HepG2 (cell line): ENCODE results near the gene ACAT1. TPM values are rescaled to one million over a fixed set of nuclear protein-coding genes. Genes with fewer than 3 reads are reported as not detected.

Source experiments
- ATAC-seq: fragments of 200-7000 bp; cut with Tn5 transposase; 3 replicates; pipeline ENCODE4 v1.9.1; 2020; ENCODE audit warnings: mild to moderate bottlenecking, moderate library complexity
- BruUV-seq: library from RNA; stranded (reverse); fragments of 400-500 nt; replicated peaks from 2 replicates; lab custom pipeline; 2021; lab: Mats Ljungman, UMichigan
- CTCF ChIA-PET: fragments of 300-600 bp; formaldehyde crosslinking; extraction: SDS; loops from one replicate; lab custom pipeline; 2021; ENCODE audit warnings: low total read pairs, inconsistent platforms, low intra/inter-chr PET ratio; lab: Yijun Ruan, JAX
- POLR2A ChIA-PET: fragments of 350-600 bp; sonication (Branson Sonifier 250); formaldehyde crosslinking; loops from one replicate; lab custom pipeline; 2020; ENCODE audit warnings: antibody characterized with exemption, inconsistent platforms; lab: Yijun Ruan, JAX
- DNase-seq: peaks from one replicate; pipeline ENCODE4 v3.0.0-alpha.2; 2015; ENCODE audit warnings: low spot score
- FAIRE-seq: peaks from 3 replicates; lab custom pipeline; 2011; peaks lifted over from hg19 to GRCh38; lab: Jason Lieb, UNC
- H2AFZ ChIP-seq: one replicate; pipeline ENCODE4 v1.6.1; 2011; ENCODE audit warnings: low read length, inconsistent platforms
- H3K27ac ChIP-seq: fragments of 300-600 bp; 3 replicates; pipeline ENCODE4 v1.8.0; 2011; ENCODE audit warnings: mixed run types, mild to moderate bottlenecking, mixed read lengths, low read length, inconsistent platforms; ENCODE audit not compliant: insufficient read depth; ENCODE audit errors: extremely low read length
- H3K27me3 ChIP-seq, 2 experiments: fragments of 200-600 bp in 1 of 2; 2 replicates in 1 of 2; 3 replicates in 1 of 2; pipeline versions ENCODE4 v1.6.0 to v1.8.0; 2011; ENCODE audit warnings: low read length in 2 of 2, mild to moderate bottlenecking in 2 of 2, moderate library complexity in 2 of 2, inconsistent platforms in 1 of 2; ENCODE audit not compliant: insufficient read depth in 2 of 2, control insufficient read depth in 1 of 2
- H3K36me3 ChIP-seq, 2 experiments: fragments of 200-600 bp in 1 of 2; replicated peaks in 1 of 2; 2 replicates in 1 of 2; 3 replicates in 1 of 2; pipeline versions ENCODE4 v1.5.1 to v1.8.0; 2011; ENCODE audit warnings: low read length in 2 of 2, inconsistent platforms in 1 of 2; ENCODE audit not compliant: insufficient read depth in 2 of 2, control insufficient read depth in 1 of 2
- H3K4me1 ChIP-seq: 2 replicates; pipeline ENCODE4 v1.5.1; 2012; ENCODE audit warnings: low read length, inconsistent platforms; ENCODE audit not compliant: insufficient read depth
- H3K4me2 ChIP-seq: 2 replicates; pipeline ENCODE4 v1.6.0; 2011; ENCODE audit warnings: low read depth, low read length, inconsistent platforms
- H3K4me3 ChIP-seq, 3 experiments: fragments of 200-600 bp in 1 of 3; sonication (generic), shearing (Covaris generic) in 1 of 3; replicated peaks in 1 of 3; 2 replicates each; pipeline ENCODE4 v1.5.1; 2011 to 2016; ENCODE audit warnings: low read length in 3 of 3, inconsistent platforms in 2 of 3, low read depth in 2 of 3, mild to moderate bottlenecking in 2 of 3, control low read depth in 1 of 3, mixed read lengths in 1 of 3; ENCODE audit not compliant: insufficient read depth in 1 of 3
- H3K79me2 ChIP-seq: one replicate; pipeline ENCODE4 v1.6.1; 2011; ENCODE audit warnings: low read length, inconsistent platforms; ENCODE audit not compliant: insufficient read depth
- H3K9ac ChIP-seq: 2 replicates; pipeline ENCODE4 v1.6.0; 2011; ENCODE audit warnings: mild to moderate bottlenecking, low read depth, low read length, inconsistent platforms; ENCODE audit not compliant: insufficient read depth
- H3K9me3 ChIP-seq: 2 replicates; pipeline ENCODE4 v1.5.1; 2012; ENCODE audit warnings: mild to moderate bottlenecking, low read length
- H4K20me1 ChIP-seq: 2 replicates; pipeline ENCODE4 v1.6.0; 2011; ENCODE audit warnings: inconsistent platforms, mild to moderate bottlenecking, low read length, moderate library complexity; ENCODE audit not compliant: insufficient read depth
- ATAD3A ChIP-seq: sonication (generic); formaldehyde crosslinking; IDR thresholded peaks from 2 replicates; pipeline ENCODE4 v1.4.0; 2020; ENCODE audit warnings: missing genetic modification reagents
- CAMTA2 ChIP-seq: sonication (generic); formaldehyde crosslinking; IDR thresholded peaks from 2 replicates; pipeline ENCODE4 v1.4.0; 2020; ENCODE audit warnings: mild to moderate bottlenecking, missing genetic modification reagents, borderline replicate concordance
- CEBPB ChIP-seq: IDR thresholded peaks from 2 replicates; pipeline ENCODE4 v1.6.1; 2011; ENCODE audit warnings: low read depth, low read length, improper control_type of control experiment, borderline replicate concordance
- ELF3 ChIP-seq: IDR thresholded peaks from 2 replicates; pipeline ENCODE4 v1.6.1; 2016; ENCODE audit warnings: missing genetic modification reagents, missing compliant biosample characterization
- GFI1 ChIP-seq: sonication (generic); formaldehyde crosslinking; IDR thresholded peaks from 2 replicates; pipeline ENCODE4 v1.5.0; 2020; ENCODE audit warnings: missing genetic modification reagents, mild to moderate bottlenecking, borderline replicate concordance
- HNF4A ChIP-seq: sonication (generic); formaldehyde crosslinking; IDR thresholded peaks from 2 replicates; pipeline ENCODE4 v1.4.0; 2020; ENCODE audit warnings: missing genetic modification reagents
- HNRNPK ChIP-seq: fragments of 200-400 bp; formaldehyde crosslinking; IDR thresholded peaks from 2 replicates; pipeline ENCODE4 v1.6.1; 2018; ENCODE audit warnings: low read length, low read depth, moderate library complexity, mild to moderate bottlenecking; ENCODE audit not compliant: poor library complexity, severe bottlenecking
- MTF2 ChIP-seq: sonication (generic); formaldehyde crosslinking; IDR thresholded peaks from 2 replicates; pipeline ENCODE4 v1.5.0; 2020; ENCODE audit warnings: missing genetic modification reagents, borderline replicate concordance
- TBP ChIP-seq: sonication (generic); formaldehyde crosslinking; IDR thresholded peaks from 2 replicates; pipeline ENCODE4 v1.5.0; 2020; ENCODE audit warnings: missing genetic modification reagents
- XBP1 ChIP-seq: sonication (generic); formaldehyde crosslinking; IDR thresholded peaks from 2 replicates; pipeline ENCODE4 v1.5.0; 2020; ENCODE audit warnings: missing genetic modification reagents
- ZFP82 ChIP-seq: sonication (generic); formaldehyde crosslinking; IDR thresholded peaks from 2 replicates; pipeline ENCODE4 v1.5.1; 2020; ENCODE audit warnings: mild to moderate bottlenecking, missing genetic modification reagents, borderline replicate concordance
- ZNF33A ChIP-seq: sonication (generic); formaldehyde crosslinking; IDR thresholded peaks from 2 replicates; pipeline ENCODE4 v1.5.1; 2020; ENCODE audit warnings: missing genetic modification reagents, mild to moderate bottlenecking, moderate library complexity, borderline replicate concordance
- WGBS: methylation state at CpG from one replicate; pipeline ENCODE4 v1.1.6; 2017; ENCODE audit warnings: low lambda C conversion rate; 5-methylcytosine and 5-hydroxymethylcytosine counted together
- in situ Hi-C: cut with HindIII; loops from 2 replicates; pipeline ENCODE4 v1.10.0; 2017; ENCODE audit warnings: low pct_unique_long_range_greater_than_20kb; ENCODE audit not compliant: extremely low pct_ligation_motif_present
- intact Hi-C: fragments of 100-400 bp; cut with micrococcal nuclease; formaldehyde crosslinking; loops from one replicate; pipeline ENCODE4 v1.10.0; 2022; ENCODE audit not compliant: unreplicated experiment
- polyA plus RNA-seq, 8 experiments: library from polyadenylated mRNA; depleted of rRNA in 3 of 8; stranded (reverse) in 7 of 8; unstranded in 1 of 8; fragments of >200 nt; fragmentation: Illumina TruSeq in 4 of 8; extraction: Trizol in 4 of 8; gene quantifications; 2 replicates each; pipeline versions ENCODE4 v1.2.1 to v1.2.3, GENCODE V29; 2011 to 2016; ENCODE audit warnings: low read depth in 4 of 8, missing spikeins in 1 of 8, mixed read lengths in 1 of 8; ENCODE audit not compliant: insufficient read depth in 1 of 8
- total RNA-seq, 5 experiments: library from RNA; depleted of rRNA; stranded (reverse); fragments of >200 nt; fragmentation: Illumina TruSeq; extraction: Trizol; gene quantifications; 2 replicates each; pipeline ENCODE4 v1.2.3, GENCODE V29; 2016; ENCODE audit warnings: low read depth in 1 of 5
- TF ChIP-seq, protein P1 (sequence below): sonication (generic); formaldehyde crosslinking; IDR thresholded peaks from 2 replicates; pipeline ENCODE4 v1.4.0; 2020; ENCODE audit warnings: mild to moderate bottlenecking, missing genetic modification reagents
- TF ChIP-seq, protein P2 (sequence below), 2 experiments: fragments of 450-650 bp in 1 of 2; sonication (generic) in 1 of 2; formaldehyde crosslinking; IDR thresholded peaks; 2 replicates each; pipeline versions ENCODE4 v1.5.0 to v1.8.0; 2020 to 2022; ENCODE audit warnings: mild to moderate bottlenecking in 1 of 2, missing genetic modification reagents in 1 of 2
- TF ChIP-seq, protein P3 (sequence below): sonication (generic); formaldehyde crosslinking; conservative IDR thresholded peaks from 2 replicates; pipeline ENCODE4 v1.5.0; 2020; ENCODE audit warnings: missing genetic modification reagents

Gene ACAT1
- total and polyA plus RNA-seq, 2 of the 13 experiments (the other 11 are each of a cell fraction or from before 2014, with no cell fraction given) = 103 to 165 TPM

DNA sequence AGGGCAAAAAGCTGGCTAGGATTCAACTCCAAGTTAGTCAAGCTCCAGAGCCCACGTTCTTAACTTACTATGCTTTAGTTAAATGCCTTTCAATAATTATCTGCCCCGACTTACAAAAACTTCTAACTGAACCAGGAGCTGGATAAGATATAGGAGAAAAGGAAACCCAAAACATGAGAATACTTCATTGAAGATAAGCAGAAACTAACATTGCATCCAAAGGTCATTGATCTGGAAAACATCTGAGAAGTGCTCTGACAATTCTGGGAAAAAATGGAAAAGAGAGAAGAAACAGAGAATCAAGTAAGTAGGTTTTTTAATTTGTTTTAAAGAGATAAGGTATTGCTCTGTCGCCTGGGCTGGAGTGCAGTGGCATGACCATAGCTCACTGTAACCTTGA, 27.2 kb downstream of the ACAT1 start:
- CTCF ChIA-PET = no interaction called here
- Histone ChIP-seq H3K4me2 (no peak overlapping the region), H3K4me3 (no peak overlapping the region), H3K79me2 (no peaks in the 10 kb centered on the region), H3K4me1 (no peaks in the 10 kb centered on the region), H3K27ac (no peak overlapping the region), H4K20me1 (no peaks in the 10 kb centered on the region), H3K36me3 (peaks cover 8 to 58% of the 10 kb centered on the region in 2 experiments), H3K9me3 (no peaks in the 10 kb centered on the region), H3K9ac (no peak overlapping the region), H2AFZ (no peak overlapping the region), H3K27me3 (no peaks in the 10 kb centered on the region; a peak in 1 of 5 replicates)
- WGBS = 93% methylated on average over 3 of the region's 3 CpGs
- intact Hi-C loops = no loop called here
- no peak for FAIRE-seq
- no peak for DNase-seq
- POLR2A ChIA-PET = no interaction called here
- in situ Hi-C loops = no loop called here
- TF ChIP-seq, protein P1, sequence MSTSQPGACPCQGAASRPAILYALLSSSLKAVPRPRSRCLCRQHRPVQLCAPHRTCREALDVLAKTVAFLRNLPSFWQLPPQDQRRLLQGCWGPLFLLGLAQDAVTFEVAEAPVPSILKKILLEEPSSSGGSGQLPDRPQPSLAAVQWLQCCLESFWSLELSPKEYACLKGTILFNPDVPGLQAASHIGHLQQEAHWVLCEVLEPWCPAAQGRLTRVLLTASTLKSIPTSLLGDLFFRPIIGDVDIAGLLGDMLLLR = no peak
- TF ChIP-seq GFI1 (CRISPR knock-in tag) (no peak), CEBPB (no peak)
- BruUV-seq = no TSS peak
- ATAC-seq = no peak

GRCh38 chr11:108154591-108154990, 33.2 kb downstream of the ACAT1 start:
- no peak for TF ChIP-seq MTF2 (CRISPR knock-in tag)
- TF ChIP-seq, protein P2, sequence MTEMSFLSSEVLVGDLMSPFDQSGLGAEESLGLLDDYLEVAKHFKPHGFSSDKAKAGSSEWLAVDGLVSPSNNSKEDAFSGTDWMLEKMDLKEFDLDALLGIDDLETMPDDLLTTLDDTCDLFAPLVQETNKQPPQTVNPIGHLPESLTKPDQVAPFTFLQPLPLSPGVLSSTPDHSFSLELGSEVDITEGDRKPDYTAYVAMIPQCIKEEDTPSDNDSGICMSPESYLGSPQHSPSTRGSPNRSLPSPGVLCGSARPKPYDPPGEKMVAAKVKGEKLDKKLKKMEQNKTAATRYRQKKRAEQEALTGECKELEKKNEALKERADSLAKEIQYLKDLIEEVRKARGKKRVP (CRISPR knock-in tag; IDR thresholded peaks at IDR 0.05) = no peak
- no peak for TF ChIP-seq HNRNPK
- no peak for TF ChIP-seq CAMTA2 (CRISPR knock-in tag)
- TF ChIP-seq ATAD3A (CRISPR knock-in tag) = no peak
- TF ChIP-seq, protein P3, sequence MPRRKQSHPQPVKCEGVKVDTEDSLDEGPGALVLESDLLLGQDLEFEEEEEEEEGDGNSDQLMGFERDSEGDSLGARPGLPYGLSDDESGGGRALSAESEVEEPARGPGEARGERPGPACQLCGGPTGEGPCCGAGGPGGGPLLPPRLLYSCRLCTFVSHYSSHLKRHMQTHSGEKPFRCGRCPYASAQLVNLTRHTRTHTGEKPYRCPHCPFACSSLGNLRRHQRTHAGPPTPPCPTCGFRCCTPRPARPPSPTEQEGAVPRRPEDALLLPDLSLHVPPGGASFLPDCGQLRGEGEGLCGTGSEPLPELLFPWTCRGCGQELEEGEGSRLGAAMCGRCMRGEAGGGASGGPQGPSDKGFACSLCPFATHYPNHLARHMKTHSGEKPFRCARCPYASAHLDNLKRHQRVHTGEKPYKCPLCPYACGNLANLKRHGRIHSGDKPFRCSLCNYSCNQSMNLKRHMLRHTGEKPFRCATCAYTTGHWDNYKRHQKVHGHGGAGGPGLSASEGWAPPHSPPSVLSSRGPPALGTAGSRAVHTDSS (CRISPR knock-in tag) = no peak
- TF ChIP-seq TBP (CRISPR knock-in tag) = no peak
- no peak for TF ChIP-seq HNF4A (CRISPR knock-in tag)
- no peak for TF ChIP-seq ZFP82 (CRISPR knock-in tag)
- TF ChIP-seq ELF3 (CRISPR knock-in tag) = no peak
- TF ChIP-seq ZNF33A = no peak
- no peak for TF ChIP-seq XBP1 (CRISPR knock-in tag)
- H3K9ac ChIP-seq = no peak overlapping the region
- H3K4me1 ChIP-seq = no peaks in the 10 kb centered on the region
- H3K27ac ChIP-seq = no peak overlapping the region
- in situ Hi-C loops (no loop called here), intact Hi-C loops (no loop called here)
- no peak for ATAC-seq
- ChIA-PET CTCF (no interaction called here), POLR2A (no interaction called here)
- peaks cover 3 to 35% of the 10 kb centered on the region in 2 experiments for H3K36me3 ChIP-seq
- H3K4me3 ChIP-seq = no peak overlapping the region
- H3K9me3 ChIP-seq = no peaks in the 10 kb centered on the region
- no peaks in the 10 kb centered on the region for H3K79me2 ChIP-seq
- H2AFZ ChIP-seq = no peak overlapping the region
- no peaks in the 10 kb centered on the region for H3K27me3 ChIP-seq
- WGBS = 96% methylated on average over 2 of the region's 2 CpGs
- no peak overlapping the region for H3K4me2 ChIP-seq
- FAIRE-seq = no peak
- no TSS peak for BruUV-seq
- no peak for DNase-seq
- no peaks in the 10 kb centered on the region for H4K20me1 ChIP-seq
